Endothelial cell of hepatic sinusoid (primary cell): ENCODE measurements around the gene SLC44A5.
"Not testable (repeated sequence)": the region's sequence is repeated elsewhere in the genome, so short reads cannot be mapped to it uniquely, and the experiment has no call there.

Experiments
- in situ Hi-C: cut with HindIII; loops from 2 replicates; pipeline ENCODE4 v1.10.0; 2017; ENCODE audit warnings: low sequenced_read_pairs

The SLC44A5 gene

GRCh38 chr1:75522389-75522788, 88.5 kb downstream of the SLC44A5 start:
- in situ Hi-C loops = no loop called here

- in situ Hi-C loops = no loop called here
Measured at GRCh38 chr1:75521658-75522057, 89.3 kb downstream of the SLC44A5 start.

- in situ Hi-C loops = no loop called here
Measured at GRCh38 chr1:75520862-75521475, 89.9 kb downstream of the SLC44A5 start.

GRCh38 chr1:75519651-75520427, 91.1 kb downstream of the SLC44A5 start:
- in situ Hi-C loops = no loop called here

GRCh38 chr1:75518686-75519085, 92.2 kb downstream of the SLC44A5 start:
- in situ Hi-C loops = no loop called here

- in situ Hi-C loops = no loop called here
Measured at GRCh38 chr1:75514270-75514669, 96.6 kb downstream of the SLC44A5 start.

GRCh38 chr1:75506976-75507375, 103.9 kb downstream of the SLC44A5 start:
- in situ Hi-C loops = no loop called here

- in situ Hi-C loops = no loop called here
Measured at GRCh38 chr1:75503221-75503974, 107.5 kb downstream of the SLC44A5 start.

- in situ Hi-C loops = no loop called here
Measured at GRCh38 chr1:75502776-75503175, 108.1 kb downstream of the SLC44A5 start.

- in situ Hi-C loops = no loop called here
Measured at GRCh38 chr1:75501577-75502295, 109.2 kb downstream of the SLC44A5 start.

GRCh38 chr1:75492011-75492410, 118.9 kb downstream of the SLC44A5 start:
- in situ Hi-C loops = no loop called here

GRCh38 chr1:75487399-75487798, 123.5 kb downstream of the SLC44A5 start:
- in situ Hi-C loops = no loop called here

- in situ Hi-C loops = no loop called here
Measured at GRCh38 chr1:75484789-75485188, 126.1 kb downstream of the SLC44A5 start.

- in situ Hi-C loops = no loop called here
Measured at GRCh38 chr1:75482951-75483350, 128.0 kb downstream of the SLC44A5 start.

- in situ Hi-C loops = not testable (repeated sequence)
Measured at GRCh38 chr1:75476486-75476885, 134.4 kb downstream of the SLC44A5 start.

GRCh38 chr1:75475696-75476095, 135.2 kb downstream of the SLC44A5 start:
- in situ Hi-C loops = no loop called here

- in situ Hi-C loops = no loop called here
Measured at GRCh38 chr1:75472971-75473603, 137.8 kb downstream of the SLC44A5 start.

GRCh38 chr1:75472089-75472970, 138.6 kb downstream of the SLC44A5 start:
- in situ Hi-C loops = no loop called here

- in situ Hi-C loops = no loop called here
Measured at GRCh38 chr1:75471252-75471651, 139.7 kb downstream of the SLC44A5 start.

GRCh38 chr1:75470448-75470847, 140.5 kb downstream of the SLC44A5 start:
- in situ Hi-C loops = no loop called here
